Activated CD8-positive, alpha-beta memory T cell treated with anti-CD3 and anti-CD28 coated beads for 48 hours (primary cell): ENCODE data around the gene FNIP1.
"Not testable (repeated sequence)": the region's sequence is repeated elsewhere in the genome, so short reads cannot be mapped to it uniquely, and the experiment has no call there.

Source experiments
- DNase-seq, 3 experiments: peaks; one replicate each; pipeline ENCODE4 v3.0.0-alpha.2; 2020; ENCODE audit warnings: low read depth in 2 of 3, low spot score in 2 of 3

Gene FNIP1

DNA sequence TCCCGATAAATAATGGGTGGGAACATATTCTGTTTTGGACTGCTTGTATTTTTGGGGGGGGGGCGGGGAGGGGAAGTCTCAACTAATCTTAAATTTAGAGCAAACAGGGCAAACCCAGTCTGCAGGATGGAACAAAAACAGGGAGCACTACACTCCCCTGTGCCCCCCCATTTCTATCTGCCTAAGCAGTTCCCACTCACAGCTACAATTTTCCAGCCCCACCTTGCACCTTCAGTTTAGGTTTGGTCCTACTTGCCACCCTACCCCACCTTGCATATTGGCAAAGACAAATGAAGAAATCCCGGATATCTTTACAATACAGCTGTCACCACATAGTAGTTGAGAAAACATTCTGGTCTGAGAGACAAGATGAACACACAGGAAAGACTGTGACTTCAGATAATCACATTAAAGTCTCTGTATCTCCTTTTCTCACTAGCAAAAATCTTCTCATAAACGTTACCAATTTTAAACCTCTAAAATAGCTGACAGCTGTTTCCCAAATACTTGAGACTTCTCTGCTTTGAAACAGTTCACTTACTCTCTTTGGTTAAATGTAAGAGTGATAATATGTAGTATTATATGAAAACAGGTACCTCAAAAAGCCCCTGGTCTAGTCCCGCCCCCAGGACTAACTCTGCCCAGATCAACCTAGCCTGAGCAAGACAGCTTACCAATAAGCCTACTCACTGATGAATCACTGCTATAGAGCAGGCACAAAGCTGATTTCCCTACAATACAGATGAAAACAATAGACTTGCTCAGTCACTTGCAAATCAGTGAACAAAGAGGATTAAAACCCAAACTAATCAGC lies 156.6 kb downstream of the FNIP1 start:
- DNase-seq: peak in 1 of 3 experiments; percentile 23

DNA sequence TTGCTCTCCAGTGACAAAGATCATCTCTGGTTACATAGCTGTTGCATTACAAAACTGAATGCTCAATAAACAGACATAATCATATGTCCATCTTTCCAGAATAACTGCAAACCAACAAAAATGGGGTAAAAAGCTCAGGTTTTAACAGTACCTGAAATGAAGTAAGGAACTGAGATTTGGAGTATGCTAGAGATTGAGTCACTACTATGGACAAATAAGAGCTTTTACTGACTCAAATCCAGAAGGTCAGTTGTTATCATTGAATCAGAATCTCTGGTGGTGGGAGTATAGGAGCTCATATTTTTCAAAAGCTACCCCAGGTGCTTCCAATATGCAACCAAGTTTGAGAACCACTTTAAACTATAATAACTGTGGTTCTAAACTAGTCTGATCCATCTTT lies 157.7 kb downstream of the FNIP1 start:
- DNase-seq: no peak

GRCh38 chr5:131637694-131638093 lies 159.1 kb downstream of the FNIP1 start:
- DNase-seq: no peak

DNA sequence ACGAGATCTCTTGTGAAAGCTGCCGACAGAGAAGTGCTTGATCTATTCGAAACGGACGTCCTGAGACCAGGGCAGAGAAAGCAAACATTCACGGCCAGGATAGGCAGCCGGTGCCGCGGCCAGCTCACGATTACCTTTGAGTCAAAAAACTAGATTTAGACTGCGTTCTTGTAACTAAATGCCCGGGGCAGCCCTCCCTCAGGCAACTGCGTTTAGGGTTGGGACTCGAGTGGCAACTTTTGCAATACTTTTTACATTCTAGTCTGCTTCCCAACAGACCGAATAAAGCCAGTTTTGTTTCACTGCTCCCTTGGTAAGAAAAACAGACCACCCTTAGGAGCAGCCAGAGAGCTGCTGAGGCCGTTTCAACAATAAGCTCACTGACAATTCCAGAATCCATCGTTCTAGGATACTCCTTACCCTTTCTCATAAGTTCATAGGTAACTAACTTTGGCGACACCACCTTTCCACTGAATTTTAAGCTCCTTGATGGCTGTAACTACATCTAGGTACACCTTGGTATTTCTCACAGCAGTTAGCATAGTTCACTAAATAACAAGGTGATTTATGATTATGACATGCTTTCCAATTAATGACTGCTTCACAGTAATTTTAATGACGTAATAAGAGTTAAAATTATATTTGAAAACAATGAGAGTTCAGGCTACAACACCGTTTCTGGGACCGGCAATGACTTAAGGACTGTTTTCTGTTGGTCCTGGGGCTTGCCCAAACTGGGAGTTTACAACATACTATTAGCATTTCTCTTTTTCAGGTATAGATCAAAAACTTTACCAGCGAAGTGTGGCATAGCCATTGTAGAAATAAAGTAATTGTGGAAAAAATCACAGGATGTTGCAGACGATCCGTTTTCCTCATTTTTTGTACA lies 160.9 kb downstream of the FNIP1 start:
- DNase-seq: peak in 2 of 3 experiments; percentile 4 to 16

GRCh38 chr5:131634996-131635683 lies 161.7 kb downstream of the FNIP1 start, which contains the start of gene RAPGEF6:
Gene RAPGEF6, minus strand, starts transcription at chr5:131635229. Its CDS starts 199 bp downstream, at chr5:131635030.
- peak; percentile 77 to 90 (median 89) for DNase-seq

DNA sequence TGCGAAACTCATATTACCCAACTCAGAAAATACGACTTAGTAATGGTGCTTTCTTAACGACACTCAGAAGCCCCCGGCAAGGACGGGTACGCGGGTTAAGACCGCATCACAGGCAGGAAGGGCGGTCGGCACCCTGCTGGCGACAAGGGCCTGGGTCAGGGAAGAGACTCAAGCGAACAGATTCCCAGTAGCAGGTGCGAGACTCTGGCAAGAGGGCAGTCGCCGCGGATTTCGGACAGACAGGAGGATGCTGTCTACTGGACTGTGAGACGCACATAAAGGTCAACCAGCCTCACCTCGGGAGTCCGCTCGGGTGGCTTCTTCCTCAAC lies 162.2 kb downstream of the FNIP1 start:
- DNase-seq: peak in 1 of 3 experiments; percentile 48

DNA sequence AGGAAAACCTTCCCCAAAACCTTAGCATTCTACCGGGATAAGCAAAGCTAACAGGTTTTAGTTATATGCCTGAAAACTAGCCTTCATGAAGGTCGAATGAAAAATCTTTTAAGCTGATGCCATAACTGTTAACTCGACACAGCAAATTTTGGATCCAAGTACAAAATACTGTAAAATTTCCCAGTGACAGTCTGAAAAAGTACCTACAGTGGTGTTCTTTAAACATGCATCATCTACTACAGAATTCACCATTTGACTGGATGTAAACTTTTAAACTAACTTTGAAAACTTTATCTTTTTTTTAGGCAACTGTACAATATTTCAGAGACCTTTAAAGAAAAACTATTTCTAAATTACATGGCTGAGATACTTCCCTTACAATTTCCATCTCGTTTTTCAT lies 162.6 kb downstream of the FNIP1 start:
- DNase-seq: no peak

- DNase-seq: no peak
Observed at GRCh38 chr5:131633830-131634229, 163.0 kb downstream of the FNIP1 start.

- DNase-seq: no peak
Observed at GRCh38 chr5:131630963-131631350, 165.9 kb downstream of the FNIP1 start.

GRCh38 chr5:131630208-131630962 lies 166.4 kb downstream of the FNIP1 start:
- DNase-seq: no peak

- no peak for DNase-seq
Observed at GRCh38 chr5:131628990-131629389, 167.8 kb downstream of the FNIP1 start.

DNA sequence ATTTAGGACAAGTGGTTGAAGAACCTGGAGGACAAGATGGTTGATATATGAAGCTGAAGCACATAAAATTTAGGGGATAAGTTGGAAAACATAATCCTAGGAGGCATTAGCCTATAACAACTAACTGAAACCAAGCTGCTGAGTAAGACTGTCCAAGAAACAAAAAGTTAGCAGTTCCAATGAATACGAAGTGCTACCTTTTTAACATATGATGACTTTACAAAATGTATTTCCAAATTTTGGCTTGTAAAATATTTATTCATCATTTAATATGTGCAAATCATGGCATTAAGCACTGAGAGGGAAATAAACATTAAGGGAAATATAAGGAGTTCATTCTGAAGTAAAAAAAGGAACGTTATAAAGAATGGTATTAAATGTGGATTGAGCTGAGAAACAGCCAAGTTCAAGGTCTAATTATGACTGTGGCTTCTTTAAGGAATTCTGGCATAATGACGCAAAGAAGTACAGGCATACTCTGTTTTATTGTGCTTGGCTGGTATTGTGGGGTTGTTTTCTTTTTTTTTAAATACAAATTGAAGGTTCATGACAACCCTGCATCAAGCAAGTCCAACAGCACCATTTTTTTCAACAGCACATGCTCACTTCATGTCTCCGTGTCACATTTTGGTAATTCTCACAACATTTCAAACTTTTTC lies 169.5 kb downstream of the FNIP1 start:
- no peak for DNase-seq

GRCh38 chr5:131622633-131623032 lies 174.2 kb downstream of the FNIP1 start:
- no peak for DNase-seq

DNA sequence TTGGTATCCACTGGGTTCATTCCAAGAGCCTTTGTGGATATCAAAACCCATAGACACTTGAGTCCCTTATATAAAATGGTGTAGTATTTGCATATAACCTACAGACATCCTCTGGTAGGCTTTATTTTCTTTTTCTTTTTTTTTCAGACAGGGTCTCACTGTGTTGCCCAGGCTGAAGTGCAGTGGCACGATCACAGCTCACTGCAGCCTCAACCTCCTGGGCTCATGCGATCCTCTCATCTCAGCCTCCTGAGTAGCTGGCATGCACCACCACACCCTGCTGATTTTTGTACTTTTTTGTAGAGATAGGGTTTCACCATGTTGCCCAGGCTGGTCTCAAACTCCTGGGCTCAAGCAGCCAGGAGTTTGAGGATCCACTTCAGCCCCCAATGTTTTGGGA lies 175.7 kb downstream of the FNIP1 start:
- DNase-seq: not testable (repeated sequence)

- no peak for DNase-seq
Observed at GRCh38 chr5:131619102-131619501, 177.7 kb downstream of the FNIP1 start.

GRCh38 chr5:131617140-131617822 lies 179.5 kb downstream of the FNIP1 start:
- DNase-seq: no peak

GRCh38 chr5:131615957-131616356 lies 180.9 kb downstream of the FNIP1 start:
- no peak for DNase-seq

DNA sequence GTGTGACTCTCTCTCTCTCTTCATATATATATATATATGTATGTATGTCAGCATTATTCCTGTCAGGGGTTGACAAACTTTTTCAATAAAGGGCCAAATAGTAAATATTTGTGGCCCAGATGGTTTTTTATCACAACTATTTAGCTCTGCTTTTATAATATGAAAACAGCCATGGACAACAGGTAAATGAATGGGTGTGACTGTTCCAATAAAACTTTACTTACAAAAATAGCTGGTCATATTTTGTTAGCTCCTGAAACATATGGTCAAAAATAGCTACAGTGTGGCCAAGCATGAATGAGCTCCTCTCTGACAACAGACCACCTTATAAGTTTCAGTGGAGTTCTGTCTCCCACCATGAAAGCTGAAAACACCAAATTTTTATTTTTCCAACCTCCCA lies 183.4 kb downstream of the FNIP1 start:
- no peak for DNase-seq

GRCh38 chr5:131611064-131611381 lies 185.8 kb downstream of the FNIP1 start:
- no peak for DNase-seq
